ENCODE measurements around the gene KCNJ6.

- no peak for TF ChIP-seq CTCF (IDR thresholded peaks at IDR 0.05; ENCODE audit: insufficient read depth, low read depth, low read length)
- TF ChIP-seq EZH2 (IDR thresholded peaks at IDR 0.05; ENCODE audit: insufficient read depth, low read length), result no peak
Measured at GRCh38 chr21:37639756-37640155, 276.5 kb downstream of the KCNJ6 start.

All from astrocyte (in vitro differentiated cells and primary cell).